Esophagus squamous epithelium (tissue), 5 donors: ENCODE measurements around the gene HECTD1. TPM values are rescaled to one million over a fixed set of nuclear protein-coding genes. Genes with fewer than 3 reads are reported as not detected.

Source experiments
- DNase-seq: peaks from one replicate; lab custom pipeline; 2025; lab: John Stamatoyannopoulos, UW
- H3K27ac ChIP-seq, 4 donors: fragments of 200-600 bp; sonication (generic); one replicate each; pipeline ENCODE4 v1.5.1; 2016 to 2019; ENCODE audit warnings: mild to moderate bottlenecking in 1 of 4
- H3K27me3 ChIP-seq, 4 donors: fragments of 200-600 bp; sonication (generic); 1 replicate in 3 of 4; 2 replicates in 1 of 4; pipeline versions ENCODE4 v1.5.1 to v1.6.0; 2017 to 2021; ENCODE audit warnings: antibody characterized with exemption in 1 of 4
- H3K36me3 ChIP-seq, 3 donors: fragments of 200-600 bp; sonication (generic); one replicate each; pipeline ENCODE4 v1.5.1; 2016 to 2019
- H3K4me1 ChIP-seq, 3 donors: fragments of 200-600 bp; sonication (generic); one replicate each; pipeline ENCODE4 v1.5.1; 2017 to 2019
- H3K4me3 ChIP-seq, 4 donors: fragments of 200-600 bp; sonication (generic); 1 replicate in 3 of 4; 2 replicates in 1 of 4; pipeline ENCODE4 v1.5.1; 2016 to 2019; ENCODE audit warnings: mild to moderate bottlenecking in 2 of 4, moderate library complexity in 1 of 4
- H3K9me3 ChIP-seq, 3 donors: fragments of 200-600 bp; sonication (generic); one replicate each; pipeline ENCODE4 v1.5.1; 2016 to 2019
- CTCF ChIP-seq, 6 experiments: fragments of 450-650 bp in 4 of 6; fragments of 200-600 bp in 2 of 6; sonication (generic) in 2 of 6; IDR thresholded peaks; one replicate each; pipeline ENCODE4 v1.5.1; 2016 to 2019; ENCODE audit warnings: antibody characterized with exemption in 6 of 6, mild to moderate bottlenecking in 4 of 6, moderate library complexity in 4 of 6
- POLR2A ChIP-seq, 4 donors: fragments of 450-650 bp; IDR thresholded peaks; one replicate each; pipeline ENCODE4 v1.6.1; 2017; ENCODE audit warnings: antibody characterized with exemption in 4 of 4, mild to moderate bottlenecking in 4 of 4, moderate library complexity in 3 of 4
- WGBS, 2 donors: methylation state at CpG; one replicate each; pipeline ENCODE4 v1.1.5; 2018; 5-methylcytosine and 5-hydroxymethylcytosine counted together
- intact Hi-C: fragments of 100-400 bp; cut with DNase I; formaldehyde crosslinking; loops from one replicate; pipeline ENCODE4 v1.15.0; 2022
- total RNA-seq, 4 donors: library from RNA; depleted of rRNA; stranded (reverse); fragments of >200 nt; gene quantifications; one replicate each; pipeline ENCODE4 v1.1.0, GENCODE V29; 2016
- donor health status: DM: yes; HTN: yes; CAD: no.

HECTD1 gene
- total RNA-seq, 4 donors from 2014 or later, result 175 to 250 (median 194) TPM

DNA sequence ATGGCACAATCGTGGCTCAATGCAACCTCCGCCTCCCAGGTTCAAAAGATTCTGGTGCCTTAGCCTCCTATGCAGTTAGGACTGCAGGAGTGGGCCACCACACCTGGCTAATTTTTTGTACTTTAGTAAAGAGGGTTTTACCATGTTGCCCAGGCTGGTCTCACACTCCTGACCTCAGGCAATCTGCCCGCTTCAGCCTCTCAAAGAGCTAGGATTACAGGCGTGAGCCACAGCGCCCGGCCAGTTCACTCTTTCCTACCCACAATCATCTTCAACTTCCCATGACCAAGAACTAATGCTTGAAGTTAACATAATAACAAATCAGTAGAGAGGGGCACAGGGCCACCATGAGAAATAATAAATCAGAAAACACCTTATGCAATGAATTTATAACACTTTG, 82.4 kb downstream of the HECTD1 start:
- Histone ChIP-seq H3K27me3 (no peaks in the 10 kb centered on the region), H3K4me1 (no peaks in the 10 kb centered on the region), H3K27ac (no peak overlapping the region), H3K9me3 (no peaks in the 10 kb centered on the region), H3K4me3 (no peak overlapping the region), H3K36me3 (peaks cover 20 to 100% (median 25%) of the 10 kb centered on the region in 3 donors)
- no peak for DNase-seq
- no peak for TF ChIP-seq CTCF (IDR thresholded peaks at IDR 0.05)
- TF ChIP-seq POLR2A (IDR thresholded peaks at IDR 0.05), result no peak
- intact Hi-C loops, result no loop called here
- 89 to 95% methylated on average over 6 of the region's 6 CpGs for WGBS, 2 donors

GRCh38 chr14:31124197-31124596, 83.4 kb downstream of the HECTD1 start:
- Histone ChIP-seq H3K27ac (no peak overlapping the region), H3K4me1 (no peaks in the 10 kb centered on the region), H3K27me3 (no peaks in the 10 kb centered on the region), H3K36me3 (peaks cover 20 to 100% (median 32%) of the 10 kb centered on the region in 3 donors), H3K9me3 (no peaks in the 10 kb centered on the region), H3K4me3 (no peak overlapping the region)
- intact Hi-C loops, result no loop called here
- no peak for DNase-seq
- WGBS, 2 donors, result 76 to 81% methylated on average over 3 of the region's 3 CpGs
- TF ChIP-seq CTCF (IDR thresholded peaks at IDR 0.05) (no peak), POLR2A (IDR thresholded peaks at IDR 0.05) (no peak)

GRCh38 chr14:31122921-31123320, 84.7 kb downstream of the HECTD1 start:
- H3K27me3 ChIP-seq, result no peaks in the 10 kb centered on the region
- H3K9me3 ChIP-seq, result no peaks in the 10 kb centered on the region
- 90 to 92% methylated on average over 4 of the region's 4 CpGs for WGBS, 2 donors
- peaks cover 22 to 100% (median 29%) of the 10 kb centered on the region in 3 donors for H3K36me3 ChIP-seq
- no peak for DNase-seq
- intact Hi-C loops, result no loop called here
- no peak overlapping the region for H3K4me3 ChIP-seq
- no peaks in the 10 kb centered on the region for H3K4me1 ChIP-seq
- TF ChIP-seq CTCF (IDR thresholded peaks at IDR 0.05), result no peak
- H3K27ac ChIP-seq, result no peak overlapping the region

- Histone ChIP-seq H3K36me3 (peaks cover 24 to 100% (median 29%) of the 10 kb centered on the region in 3 donors), H3K27me3 (no peaks in the 10 kb centered on the region), H3K9me3 (no peaks in the 10 kb centered on the region), H3K4me1 (no peaks in the 10 kb centered on the region), H3K27ac (no peak overlapping the region), H3K4me3 (no peak overlapping the region)
- 54 to 61% methylated on average over 2 to 8 of the region's 8 CpGs for WGBS, 2 donors
- DNase-seq, result no peak
- intact Hi-C loops, result no loop called here
- TF ChIP-seq POLR2A (IDR thresholded peaks at IDR 0.05), result no peak
- TF ChIP-seq CTCF (IDR thresholded peaks at IDR 0.05), result no peak
These were observed 85.4 kb downstream of the HECTD1 start for GRCh38 chr14:31122098-31122611.

GRCh38 chr14:31118892-31119291, 88.7 kb downstream of the HECTD1 start:
- TF ChIP-seq POLR2A (IDR thresholded peaks at IDR 0.05), result no peak
- TF ChIP-seq CTCF (IDR thresholded peaks at IDR 0.05), result no peak
- DNase-seq, result no peak
- H3K4me3 ChIP-seq, result no peak overlapping the region
- intact Hi-C loops, result no loop called here
- H3K27me3 ChIP-seq, result no peaks in the 10 kb centered on the region
- peaks cover 24 to 100% (median 42%) of the 10 kb centered on the region in 3 donors for H3K36me3 ChIP-seq
- H3K9me3 ChIP-seq, result no peaks in the 10 kb centered on the region
- 81 to 84% methylated on average over 3 of the region's 3 CpGs for WGBS, 2 donors
- no peaks in the 10 kb centered on the region for H3K4me1 ChIP-seq
- no peak overlapping the region for H3K27ac ChIP-seq
